ENCODE results near the gene TRIML2. TPM values are rescaled to one million over a fixed set of nuclear protein-coding genes. Genes with fewer than 3 reads are reported as not detected.

TRIML2 gene
- total and polyA plus RNA-seq, 4 donors, result not detected

- Histone ChIP-seq H3K9ac (ENCODE audit: low read depth in 1 of 2, low read length in 2 of 2) (no peak overlapping the region), H3K9me3 (ENCODE audit: control insufficient read depth in 4 of 4, low read length in 3 of 4) (no peaks in the 10 kb centered on the region), H3K36me3 (ENCODE audit: control insufficient read depth in 4 of 4, insufficient read depth in 3 of 4, low read depth in 1 of 4, low read length in 3 of 4) (no peaks in the 10 kb centered on the region), H3K4me1 (ENCODE audit: control insufficient read depth in 4 of 4, insufficient read depth in 4 of 4, low read length in 3 of 4) (no peaks in the 10 kb centered on the region), H3K4me3 (ENCODE audit: low read depth in 1 of 3, low read length in 3 of 3) (no peak overlapping the region), H3K27ac (ENCODE audit: low read depth in 1 of 2, low read length in 2 of 2) (no peak overlapping the region), H3K27me3 (ENCODE audit: control insufficient read depth in 4 of 4, insufficient read depth in 4 of 4, low read length in 3 of 4) (peaks cover 0 to 3% (median 0%) of the 10 kb centered on the region in 4 donors)
- TF ChIP-seq SP1 (IDR thresholded peaks at IDR 0.05) (no peak), FOXA2 (IDR thresholded peaks at IDR 0.05) (no peak), NR2F2 (IDR thresholded peaks at IDR 0.05) (no peak)
- DNase-seq (ENCODE audit: low spot score), result no peak
- WGBS, result 61% methylated on average over 3 of the region's 3 CpGs
These were observed 26.6 kb downstream of the TRIML2 start for GRCh38 chr4:188082796-188083195.

GRCh38 chr4:188078116-188078515, 31.3 kb downstream of the TRIML2 start:
- H3K27ac ChIP-seq (ENCODE audit: low read depth in 1 of 2, low read length in 2 of 2), result no peak overlapping the region
- H3K36me3 ChIP-seq (ENCODE audit: control insufficient read depth in 4 of 4, insufficient read depth in 3 of 4, low read depth in 1 of 4, low read length in 3 of 4), result no peaks in the 10 kb centered on the region
- DNase-seq (ENCODE audit: low spot score), result no peak
- peaks cover 0 to 3% (median 0%) of the 10 kb centered on the region in 4 donors for H3K27me3 ChIP-seq (ENCODE audit: control insufficient read depth in 4 of 4, insufficient read depth in 4 of 4, low read length in 3 of 4)
- H3K4me3 ChIP-seq (ENCODE audit: low read depth in 1 of 3, low read length in 3 of 3), result no peak overlapping the region
- TF ChIP-seq EGR1 (IDR thresholded peaks at IDR 0.05; ENCODE audit: low read depth in 2 of 2) (no peak), JUND (IDR thresholded peaks at IDR 0.05) (no peak), CTCF (IDR thresholded peaks at IDR 0.05; ENCODE audit: low read depth, low read length, missing input control) (no peak), REST (IDR thresholded peaks at IDR 0.05) (no peak), HNF4A (conservative IDR thresholded peaks at IDR 0.05) (no peak), NR2F2 (IDR thresholded peaks at IDR 0.05) (no peak), FOXA2 (IDR thresholded peaks at IDR 0.05) (no peak), FOXA1 (IDR thresholded peaks at IDR 0.05) (no peak), GABPA (IDR thresholded peaks at IDR 0.05 in 1 of 2, conservative IDR thresholded peaks at IDR 0.05 in 1 of 2) (no peak), RAD21 (IDR thresholded peaks at IDR 0.05) (no peak), HNF4G (IDR thresholded peaks at IDR 0.05) (no peak), YY1 (IDR thresholded peaks at IDR 0.05) (no peak), SP1 (IDR thresholded peaks at IDR 0.05) (no peak), MAX (IDR thresholded peaks at IDR 0.05) (no peak)
- no peaks in the 10 kb centered on the region for H3K4me1 ChIP-seq (ENCODE audit: control insufficient read depth in 4 of 4, insufficient read depth in 4 of 4, low read length in 3 of 4)
- no peaks in the 10 kb centered on the region for H3K9me3 ChIP-seq (ENCODE audit: control insufficient read depth in 4 of 4, low read length in 3 of 4)
- H3K9ac ChIP-seq (ENCODE audit: low read depth in 1 of 2, low read length in 2 of 2), result no peak overlapping the region
- 36% methylated on average over 1 of the region's 1 CpG for WGBS

- Histone ChIP-seq H3K9ac (ENCODE audit: low read depth in 1 of 2, low read length in 2 of 2) (no peak overlapping the region), H3K36me3 (ENCODE audit: control insufficient read depth in 4 of 4, insufficient read depth in 3 of 4, low read depth in 1 of 4, low read length in 3 of 4) (no peaks in the 10 kb centered on the region), H3K4me1 (ENCODE audit: control insufficient read depth in 4 of 4, insufficient read depth in 4 of 4, low read length in 3 of 4) (no peaks in the 10 kb centered on the region), H3K27ac (ENCODE audit: low read depth in 1 of 2, low read length in 2 of 2) (no peak overlapping the region), H3K27me3 (ENCODE audit: control insufficient read depth in 4 of 4, insufficient read depth in 4 of 4, low read length in 3 of 4) (peaks cover 0 to 3% (median 0%) of the 10 kb centered on the region in 4 donors), H3K9me3 (ENCODE audit: control insufficient read depth in 4 of 4, low read length in 3 of 4) (no peaks in the 10 kb centered on the region), H3K4me3 (ENCODE audit: low read depth in 1 of 3, low read length in 3 of 3) (no peak overlapping the region)
- no peak for DNase-seq (ENCODE audit: low spot score)
- WGBS, result 84% methylated on average over 12 of the region's 12 CpGs
- no peak for TF ChIP-seq SP1 (IDR thresholded peaks at IDR 0.05)
- TF ChIP-seq EGR1 (IDR thresholded peaks at IDR 0.05; ENCODE audit: low read depth in 2 of 2), result no peak
- no peak for TF ChIP-seq REST (IDR thresholded peaks at IDR 0.05)
- TF ChIP-seq ZBTB33 (IDR thresholded peaks at IDR 0.05), result no peak
- no peak for TF ChIP-seq YY1 (IDR thresholded peaks at IDR 0.05)
- TF ChIP-seq HNF4G (IDR thresholded peaks at IDR 0.05), result no peak
- TF ChIP-seq RAD21 (IDR thresholded peaks at IDR 0.05), result no peak
- no peak for TF ChIP-seq NR2F2 (IDR thresholded peaks at IDR 0.05)
- TF ChIP-seq FOXA1 (IDR thresholded peaks at IDR 0.05), result no peak
- TF ChIP-seq RXRA (IDR thresholded peaks at IDR 0.05), result no peak
- no peak for TF ChIP-seq HNF4A (conservative IDR thresholded peaks at IDR 0.05)
- no peak for TF ChIP-seq TAF1 (conservative IDR thresholded peaks at IDR 0.05)
These were observed 33.2 kb downstream of the TRIML2 start for GRCh38 chr4:188076169-188076568.
